Skin of body (tissue), 2 donors: Measurements from ENCODE around the gene PTGER4. TPM values are rescaled to one million over a fixed set of nuclear protein-coding genes. Genes with fewer than 3 reads are reported as not detected.
A peak's percentile ranks its signal among the peaks of the same experiment; 100 is the strongest.

Experiments used
- DNase-seq: peaks from one replicate; lab custom pipeline; 2025; lab: John Stamatoyannopoulos, UW
- total RNA-seq: library from RNA; depleted of rRNA; stranded (reverse); fragments of >200 nt; gene quantifications from one replicate; pipeline ENCODE4 v1.2.3, GENCODE V29; 2014

Gene PTGER4
- total RNA-seq, 1 donor from 2014 or later, result 15.3 TPM

- DNase-seq, result no peak
Observed at GRCh38 chr5:40669606-40670390, 9.9 kb upstream of the PTGER4 start.

GRCh38 chr5:40672425-40672824 is 7.3 kb upstream of the PTGER4 start:
- DNase-seq, result no peak

- no peak for DNase-seq
Observed at GRCh38 chr5:40674661-40675235, 5.0 kb upstream of the PTGER4 start.

- no peak for DNase-seq
Observed at GRCh38 chr5:40675396-40676133, 4.2 kb upstream of the PTGER4 start.

- DNase-seq, result no peak
Observed at GRCh38 chr5:40676613-40677343, 2.9 kb upstream of the PTGER4 start.

- DNase-seq, result no peak
Observed at GRCh38 chr5:40677456-40677855, 2.3 kb upstream of the PTGER4 start.

- no peak for DNase-seq
Observed at GRCh38 chr5:40678026-40678425, 1.7 kb upstream of the PTGER4 start.

GRCh38 chr5:40678460-40679147 is 1.1 kb upstream of the PTGER4 start:
- no peak for DNase-seq

- DNase-seq, result peak; percentile 66
Observed at GRCh38 chr5:40679148-40679912, 385 bp upstream of the PTGER4 start.

GRCh38 chr5:40680741-40681362 is 1.1 kb downstream of the PTGER4 start:
- DNase-seq, result no peak

- DNase-seq, result no peak
Observed at GRCh38 chr5:40681363-40682153, 1.8 kb downstream of the PTGER4 start.

- no peak for DNase-seq
Observed at GRCh38 chr5:40682154-40683017, 2.7 kb downstream of the PTGER4 start.

GRCh38 chr5:40683305-40683704 is 3.6 kb downstream of the PTGER4 start:
- DNase-seq, result no peak

- no peak for DNase-seq
Observed at GRCh38 chr5:40685193-40685592, 5.5 kb downstream of the PTGER4 start.

GRCh38 chr5:40685976-40686486 is 6.3 kb downstream of the PTGER4 start:
- DNase-seq, result no peak

- no peak for DNase-seq
Observed at GRCh38 chr5:40687321-40687720, 7.6 kb downstream of the PTGER4 start.

- peak; percentile 91 for DNase-seq
Observed at GRCh38 chr5:40688127-40688761, 8.5 kb downstream of the PTGER4 start.
